Lung (tissue), 12 donors: ENCODE data around the gene BPIFB2. TPM values are rescaled to one million over a fixed set of nuclear protein-coding genes. Genes with fewer than 3 reads are reported as not detected.

Experiments
- ATAC-seq: fragments of 200-7000 bp; cut with Tn5 transposase; one replicate; pipeline ENCODE4 v1.9.1; 2020; ENCODE audit warnings: moderate number of reproducible peaks; ENCODE audit not compliant: insufficient read depth, low FRiP score
- DNase-seq, 3 donors: peaks; one replicate each; pipeline ENCODE4 v3.0.0-alpha.2; 2013 to 2017
- H3K27ac ChIP-seq, 2 donors: one replicate each; pipeline ENCODE4 v1.5.1; 2013; ENCODE audit warnings: mild to moderate bottlenecking in 2 of 2, moderate library complexity in 2 of 2, control low read depth in 1 of 2, inconsistent platforms in 1 of 2, low read depth in 1 of 2, low read length in 1 of 2
- H3K27me3 ChIP-seq, 3 donors: one replicate each; pipeline ENCODE4 v1.5.1; 2013; ENCODE audit warnings: low read length in 2 of 3; ENCODE audit not compliant: control insufficient read depth in 3 of 3, insufficient read depth in 3 of 3
- H3K36me3 ChIP-seq, 4 donors: one replicate each; pipeline ENCODE4 v1.5.1; 2013; ENCODE audit warnings: low read length in 4 of 4, mild to moderate bottlenecking in 1 of 4, moderate library complexity in 1 of 4; ENCODE audit not compliant: control insufficient read depth in 4 of 4, insufficient read depth in 4 of 4
- H3K4me1 ChIP-seq, 5 donors: one replicate each; pipeline ENCODE4 v1.5.1; 2013; ENCODE audit warnings: low read length in 5 of 5, mild to moderate bottlenecking in 2 of 5, moderate library complexity in 1 of 5; ENCODE audit not compliant: control insufficient read depth in 5 of 5, insufficient read depth in 5 of 5
- H3K4me3 ChIP-seq: one replicate; pipeline ENCODE4 v1.5.1; 2013; ENCODE audit warnings: mild to moderate bottlenecking, control low read depth, moderate library complexity
- H3K9ac ChIP-seq, 2 donors: one replicate each; pipeline ENCODE4 v1.5.1; 2013; ENCODE audit warnings: low read length in 2 of 2, control low read depth in 1 of 2; ENCODE audit not compliant: insufficient read depth in 1 of 2
- H3K9me3 ChIP-seq, 4 donors: one replicate each; pipeline ENCODE4 v1.5.1; 2013; ENCODE audit warnings: low read length in 3 of 4, mild to moderate bottlenecking in 1 of 4, moderate library complexity in 1 of 4; ENCODE audit not compliant: control insufficient read depth in 4 of 4, insufficient read depth in 3 of 4
- CTCF ChIP-seq: IDR thresholded peaks from 2 replicates; pipeline ENCODE4 v1.5.1; 2012; ENCODE audit warnings: mild to moderate bottlenecking; ENCODE audit errors: control extremely low read depth, extremely low read depth
- WGBS, 2 donors: extraction: QIAGEN DNeasy Blood & Tissue Kit; methylation state at CpG; one replicate each; pipeline ENCODE4 v1.1.7; 2013; 5-methylcytosine and 5-hydroxymethylcytosine counted together
- polyA plus RNA-seq, 2 donors: library from polyadenylated mRNA; stranded (reverse); fragments of 200-250 nt; gene quantifications; one replicate each; pipeline ENCODE4 v1.2.1, GENCODE V29; 2013
- total RNA-seq, 2 donors: library from RNA; depleted of rRNA in 1 of 2; stranded (reverse); fragments of >200 nt in 1 of 2; gene quantifications; one replicate each; pipeline ENCODE4 v1.2.1, GENCODE V29; 2014 to 2021
- donor health status: control.
- donor health status: control.
- donor health status: Bipolar disorder and iron deficiency.
- donor health status: healthy.
- donor health status: DM: yes; HTN: yes; CAD: no.

The BPIFB2 gene
- total and polyA plus RNA-seq, 4 donors, result 0.41 to 3.0 (median 1.6) TPM

DNA sequence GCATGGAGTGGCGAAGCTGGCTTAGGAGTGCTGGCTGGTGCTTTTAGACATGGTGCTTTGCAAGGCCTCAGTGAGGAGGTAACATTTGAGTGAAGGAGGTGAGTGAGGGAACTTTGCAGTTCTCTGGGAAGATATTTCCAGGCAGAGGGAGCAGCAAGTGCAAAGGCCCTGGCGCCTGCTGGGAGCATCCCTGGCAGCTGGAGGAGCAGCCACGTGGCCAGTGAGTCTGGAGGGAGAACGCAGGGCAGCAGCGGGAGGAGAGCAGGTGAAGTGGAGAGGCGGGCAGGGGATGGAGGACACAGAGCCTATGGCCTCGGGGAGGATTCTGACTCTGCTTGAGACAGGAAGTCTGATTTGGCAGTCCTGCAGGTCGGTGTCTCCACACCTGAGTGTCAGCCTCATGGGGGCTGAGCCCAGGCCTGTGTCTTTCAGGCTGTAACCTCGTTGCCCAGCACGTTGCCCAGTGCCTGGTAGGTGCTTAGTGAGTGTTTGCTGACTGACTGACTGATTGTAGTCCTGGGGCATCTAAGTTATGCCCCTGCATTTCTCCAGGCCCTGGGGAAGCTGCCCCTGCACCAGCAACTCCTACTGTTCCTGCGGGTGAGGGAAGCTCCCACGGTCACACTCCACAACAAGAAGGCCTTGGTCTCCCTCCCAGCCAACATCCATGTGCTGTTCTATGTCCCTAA is 60.9 kb downstream of the BPIFB2 start:
- no peaks in the 10 kb centered on the region for H3K36me3 ChIP-seq
- H3K27me3 ChIP-seq, result peaks cover 0 to 4% (median 0%) of the 10 kb centered on the region in 3 donors
- H3K9me3 ChIP-seq, result peaks cover 0 to 3% (median 0%) of the 10 kb centered on the region in 4 donors
- no peaks in the 10 kb centered on the region for H3K4me1 ChIP-seq
- no peak overlapping the region for H3K4me3 ChIP-seq
- 82 to 92% methylated on average over 12 of the region's 12 CpGs for WGBS, 2 donors
- no peak for ATAC-seq
- H3K9ac ChIP-seq, result no peak overlapping the region
- DNase-seq, result no peak
- H3K27ac ChIP-seq, result no peak overlapping the region
- TF ChIP-seq CTCF, result no peak

- no peak for TF ChIP-seq CTCF
- WGBS, 2 donors, result 88 to 94% methylated on average over 9 of the region's 9 CpGs
- peaks cover 0 to 4% (median 0%) of the 10 kb centered on the region in 3 donors for H3K27me3 ChIP-seq
- no peak overlapping the region for H3K4me3 ChIP-seq
- H3K27ac ChIP-seq, result no peak overlapping the region
- ATAC-seq, result no peak
- no peaks in the 10 kb centered on the region for H3K4me1 ChIP-seq
- H3K9me3 ChIP-seq, result peaks cover 0 to 3% (median 0%) of the 10 kb centered on the region in 4 donors
- DNase-seq, result no peak
- H3K9ac ChIP-seq, result no peak overlapping the region
- H3K36me3 ChIP-seq, result no peaks in the 10 kb centered on the region
Measured at GRCh38 chr20:33069673-33070072, 62.2 kb downstream of the BPIFB2 start.

DNA sequence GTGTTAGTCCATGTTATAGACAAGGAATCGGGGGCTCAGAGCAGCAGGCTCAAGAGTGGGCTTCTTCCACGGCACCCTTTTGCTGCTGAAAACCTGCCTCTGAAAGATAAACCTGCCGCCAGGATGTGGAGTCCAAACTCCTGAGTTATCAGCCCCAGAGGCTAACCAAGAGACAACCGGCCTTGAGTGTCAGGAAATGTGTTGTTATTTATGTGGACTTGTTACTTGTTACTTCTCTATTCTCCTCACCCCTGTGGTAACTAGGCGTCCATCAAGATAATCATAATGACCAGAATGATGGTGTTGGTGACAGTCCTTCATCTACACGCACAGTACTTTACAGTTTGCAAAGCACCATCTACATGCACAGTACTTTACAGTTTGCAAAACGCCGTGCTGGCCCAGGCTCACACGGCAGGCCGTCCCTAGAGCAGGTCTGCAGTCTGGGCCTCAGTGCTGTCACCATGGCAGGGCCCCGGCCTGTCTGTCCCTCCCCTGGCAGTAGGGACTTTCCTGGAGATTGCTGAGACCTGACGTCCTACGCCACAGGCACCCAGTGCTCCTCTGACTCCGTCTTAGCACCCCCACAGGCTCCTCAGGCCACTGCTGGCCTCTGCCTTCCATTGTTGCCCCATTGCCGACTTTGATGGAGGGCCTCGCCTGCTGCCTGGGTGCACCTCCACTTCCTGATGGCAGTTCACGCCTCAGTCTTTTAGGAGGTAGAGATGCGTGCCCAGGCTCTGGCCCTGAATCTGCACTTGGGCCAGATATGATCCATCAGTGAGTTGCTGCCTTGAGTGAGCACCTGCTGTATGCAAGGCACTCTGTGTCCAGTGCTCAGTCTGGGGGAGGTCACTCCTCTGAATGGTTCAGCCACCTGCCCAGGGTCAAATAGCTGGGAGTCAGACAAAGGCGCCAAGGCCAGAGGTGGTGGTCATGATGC is 62.9 kb downstream of the BPIFB2 start:
- no peak overlapping the region for H3K27ac ChIP-seq
- ATAC-seq, result no peak
- no peaks in the 10 kb centered on the region for H3K4me1 ChIP-seq
- no peaks in the 10 kb centered on the region for H3K36me3 ChIP-seq
- no peak overlapping the region for H3K9ac ChIP-seq
- no peak overlapping the region for H3K4me3 ChIP-seq
- peaks cover 0 to 7% (median 0%) of the 10 kb centered on the region in 3 donors for H3K27me3 ChIP-seq
- 70 to 72% methylated on average over 19 of the region's 19 CpGs for WGBS, 2 donors
- H3K9me3 ChIP-seq, result peaks cover 0 to 3% (median 0%) of the 10 kb centered on the region in 4 donors
- TF ChIP-seq CTCF, result no peak
- no peak for DNase-seq
